ENCODE measurements around the gene TOP3B.

TOP3B gene

DNA sequence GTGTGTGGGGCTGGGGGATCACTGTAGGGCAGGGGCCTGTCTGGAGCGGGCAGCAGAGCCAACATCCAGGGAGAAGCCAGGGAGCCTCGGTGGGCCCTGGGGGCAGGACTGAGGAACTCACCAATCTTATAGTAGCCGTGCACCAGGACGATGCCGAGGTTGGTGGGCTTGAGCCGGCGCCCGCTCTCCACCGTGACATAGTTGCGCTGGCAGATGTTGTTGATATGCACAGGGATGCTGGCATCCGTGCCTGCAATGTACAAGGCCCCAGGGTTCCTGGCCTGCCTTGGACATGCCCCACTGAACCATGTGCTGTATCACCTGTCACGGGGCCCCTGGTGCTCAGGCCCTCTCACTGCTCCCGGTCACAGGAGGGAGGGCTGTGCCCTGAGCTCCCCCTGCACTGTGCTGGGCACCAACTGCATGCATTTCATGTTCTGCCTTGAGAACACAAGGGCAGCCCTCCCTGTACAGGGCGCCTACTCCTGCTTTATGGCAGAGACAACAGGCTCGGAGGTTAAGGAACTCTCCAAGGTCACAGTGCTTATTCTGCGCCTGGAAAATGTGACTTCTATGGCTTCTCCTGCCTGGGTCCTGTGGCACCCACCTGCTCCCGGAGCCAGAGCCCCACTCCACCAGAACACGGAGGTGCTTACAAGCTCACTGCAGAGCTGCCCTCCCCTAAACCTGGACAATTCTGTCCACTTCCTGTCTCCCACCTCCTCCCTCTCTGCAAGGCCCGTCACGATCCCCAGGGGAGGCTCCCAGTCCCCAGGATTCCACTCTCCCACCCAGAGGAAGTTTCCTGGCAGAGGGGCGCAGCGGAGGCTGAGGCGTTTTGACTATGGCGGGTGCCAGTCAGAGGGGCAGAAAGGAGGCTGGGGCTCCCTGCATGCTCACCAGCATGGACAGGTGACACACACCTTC lies 22.1 kb downstream of the TOP3B start:
- DNase-seq = no peak

DNA sequence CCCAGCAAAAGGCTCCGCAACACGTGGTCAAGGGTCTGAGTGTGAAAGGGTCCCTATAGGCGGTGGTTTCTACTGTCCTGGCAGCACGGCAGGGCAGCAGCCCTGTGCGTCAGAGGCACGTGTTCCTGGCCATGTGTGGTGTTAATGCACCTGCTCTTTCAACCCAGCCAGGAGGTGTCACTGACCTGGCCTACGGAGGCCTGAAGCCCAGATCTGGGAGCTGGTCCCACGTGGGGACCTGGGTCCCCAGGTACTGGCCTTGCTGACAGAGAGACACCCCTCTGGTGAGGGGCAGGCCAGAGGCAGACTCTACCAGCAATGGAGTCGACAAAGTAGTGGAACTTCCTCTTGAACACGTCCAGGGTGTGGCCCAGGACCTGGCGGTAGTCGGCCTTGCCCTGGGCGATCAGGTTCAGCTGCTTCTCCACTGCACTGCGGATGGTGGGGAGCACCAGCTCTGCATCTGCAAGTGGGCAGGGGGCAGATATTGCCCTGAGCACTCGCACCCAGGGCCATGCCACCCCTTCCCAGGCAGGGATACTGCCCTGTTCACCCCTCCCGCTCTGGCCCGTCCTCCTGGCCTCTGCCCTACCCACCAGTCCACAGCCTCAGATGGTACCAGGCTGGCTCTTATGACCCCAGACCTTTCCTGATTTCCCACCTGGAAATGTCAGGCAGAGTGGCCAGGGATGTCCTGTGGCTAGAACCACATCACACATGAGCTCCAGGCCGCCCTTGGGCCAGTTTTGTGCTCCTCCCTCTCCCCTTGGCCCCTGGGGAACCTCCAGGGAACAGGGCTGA lies 23.1 kb downstream of the TOP3B start:
- no peak for DNase-seq

DNA sequence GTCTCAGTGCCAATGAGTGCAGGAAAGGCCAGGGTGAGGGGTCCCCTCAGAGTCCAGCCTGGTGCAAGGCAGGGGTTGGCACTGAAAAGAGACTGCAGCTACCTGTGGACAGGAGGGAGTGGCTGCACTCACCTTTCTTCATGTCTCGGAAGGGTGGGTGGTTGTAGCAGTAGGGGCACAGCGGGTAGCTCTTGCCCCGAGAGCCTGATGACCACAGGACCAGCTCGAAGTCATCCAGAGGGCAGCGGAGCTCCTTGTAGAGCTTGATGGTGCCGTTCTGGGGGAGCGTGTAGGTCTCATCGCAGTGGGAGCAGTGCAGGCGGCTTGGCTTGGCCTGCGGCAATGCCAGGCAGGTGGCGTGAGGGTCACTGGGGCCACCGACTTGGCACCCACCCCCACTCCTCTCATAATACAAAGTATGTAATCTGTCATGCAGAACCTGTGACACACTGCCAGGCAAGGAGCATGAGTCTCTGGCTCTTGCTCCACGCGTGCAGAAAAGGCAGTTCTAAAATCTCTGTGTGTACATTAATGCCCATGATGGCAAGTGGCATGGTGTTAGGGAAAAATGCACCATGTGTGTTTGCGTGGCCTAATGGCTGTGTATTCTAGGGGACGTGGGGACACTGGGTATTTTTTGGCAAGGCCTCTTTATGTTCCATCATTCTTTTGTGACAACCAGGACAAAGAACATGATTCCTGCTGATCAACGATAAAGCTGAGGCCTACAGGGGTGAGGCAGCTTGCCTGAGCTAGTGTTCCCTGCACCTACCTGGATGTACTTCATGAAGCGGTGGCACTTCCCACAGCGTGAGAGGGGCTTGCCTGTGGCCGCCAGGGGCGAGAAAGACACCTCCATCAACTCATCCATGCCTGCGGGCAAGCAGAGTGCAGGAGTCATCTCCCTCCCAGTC lies 24.0 kb downstream of the TOP3B start:
- no peak for DNase-seq

DNA sequence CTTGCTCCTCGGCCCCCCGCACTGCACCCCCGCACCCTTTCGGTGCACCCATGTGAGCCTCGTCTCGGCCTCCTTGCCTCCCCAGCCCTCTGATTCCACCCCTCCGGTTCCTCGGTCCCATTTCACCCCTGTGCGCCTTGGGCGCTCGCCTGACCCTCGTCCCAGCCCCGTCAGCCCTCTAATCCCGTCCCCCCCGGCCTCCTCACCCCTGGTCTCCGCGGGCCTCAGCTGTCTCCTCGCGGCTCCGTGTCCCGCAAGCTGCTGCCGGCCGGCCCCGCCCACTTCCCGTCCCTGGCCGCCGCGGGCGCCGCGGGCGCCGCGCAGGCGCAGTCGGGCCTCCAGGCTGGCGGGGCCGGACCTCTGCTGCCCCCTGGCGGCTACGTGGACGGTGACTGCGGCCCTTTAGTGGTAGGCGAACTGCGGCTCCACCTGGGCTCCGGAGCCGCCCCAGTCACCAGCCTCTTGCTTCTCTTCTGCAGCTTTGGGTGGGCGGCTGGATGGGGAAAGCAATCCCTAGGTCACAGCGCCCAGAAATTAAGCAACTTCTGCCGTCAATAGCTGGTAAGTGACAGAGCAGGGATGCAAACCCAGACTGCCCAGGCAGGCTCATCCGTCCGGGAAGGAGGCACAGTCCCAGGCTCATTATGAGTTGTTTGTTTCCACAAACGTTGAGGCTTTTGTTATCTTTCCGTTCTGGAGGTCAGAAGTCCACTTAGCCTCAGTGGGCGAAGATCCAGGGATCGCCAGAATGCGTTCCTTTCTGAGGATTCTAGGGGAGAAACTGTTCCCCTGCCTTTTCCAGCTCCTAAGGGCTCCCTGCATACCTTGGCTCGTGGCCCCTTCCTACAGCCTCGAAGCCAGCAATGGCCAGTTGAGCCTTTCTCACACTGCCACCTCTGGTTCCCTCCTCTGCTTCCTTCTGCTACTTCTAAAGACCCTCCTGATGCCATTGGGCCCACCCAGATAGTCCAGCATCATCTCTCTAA lies 29.7 kb downstream of the TOP3B start, which contains the start of gene PPM1F:
PPM1F (minus strand) TSS at position 263 of the 986 bp plus-strand sequence. CDS start 6,800 bp downstream, outside the sequence.
- peak; percentile 91 for DNase-seq

DNA sequence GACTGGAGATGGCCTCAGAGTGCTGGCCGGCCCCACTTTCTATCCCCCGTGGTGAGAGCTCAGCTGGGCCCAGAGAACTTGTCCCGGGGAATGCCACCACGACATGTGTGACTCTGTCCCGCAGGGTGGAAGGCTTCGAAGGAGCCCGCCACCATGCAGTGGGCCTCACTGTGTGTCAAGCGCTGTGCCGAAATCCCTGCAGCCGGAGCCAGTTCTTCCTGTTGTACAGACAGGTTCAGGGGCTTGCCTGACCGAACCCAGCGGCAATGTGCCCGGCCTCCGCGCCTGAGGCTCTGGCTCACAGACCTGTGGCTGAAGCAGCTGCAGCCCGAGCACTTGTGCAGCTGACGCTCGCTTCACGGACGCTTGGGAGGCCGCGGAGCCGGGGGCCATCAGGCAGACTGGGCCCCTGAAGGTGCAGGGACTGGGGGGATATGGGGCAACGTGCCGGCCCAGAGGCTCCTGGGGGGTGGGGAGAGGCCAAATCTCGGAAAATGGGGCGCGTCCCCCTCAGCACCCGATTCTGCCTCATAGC lies 30.6 kb downstream of the TOP3B start:
- peak; percentile 89 for DNase-seq

DNA sequence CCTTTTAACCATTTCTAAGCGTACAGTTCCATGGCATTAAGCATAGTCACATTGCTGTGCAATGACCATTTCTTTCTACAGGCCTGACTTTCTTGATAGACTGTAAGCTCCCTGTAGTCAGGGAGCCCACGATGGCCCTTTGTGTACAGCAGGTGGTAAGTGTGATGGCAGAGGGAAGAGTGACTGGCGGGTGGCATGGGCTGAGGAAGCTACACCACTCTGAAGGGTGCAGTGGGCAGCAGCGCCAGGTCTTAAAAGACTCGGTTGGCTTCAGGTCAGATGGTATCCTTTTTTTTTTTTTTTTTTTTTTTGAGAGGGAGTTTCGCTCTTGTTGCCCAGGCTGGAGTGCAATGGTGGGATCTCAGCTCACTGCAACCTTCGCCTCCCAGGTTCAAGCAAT lies 31.5 kb downstream of the TOP3B start:
- DNase-seq = no peak

DNA sequence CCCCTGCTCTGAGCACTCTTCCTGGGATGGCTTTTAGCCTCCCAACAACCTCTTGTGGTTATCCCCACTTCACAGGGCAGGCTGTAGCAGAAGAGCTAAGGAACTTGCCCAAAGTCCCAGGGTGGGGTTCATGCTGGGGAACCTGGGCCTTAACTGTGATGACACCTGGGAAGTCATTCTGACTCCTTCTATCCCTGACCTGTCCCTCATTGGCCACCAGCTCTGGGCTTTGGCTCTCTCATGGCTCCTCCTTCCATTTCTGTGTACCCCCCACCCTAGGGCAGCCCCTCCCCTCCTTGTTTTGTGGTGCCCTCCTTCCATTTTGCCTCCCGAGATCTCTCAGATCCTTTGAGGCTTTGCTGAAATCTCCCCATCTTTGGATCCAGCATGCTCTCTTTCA lies 32.6 kb downstream of the TOP3B start:
- no peak for DNase-seq

DNA sequence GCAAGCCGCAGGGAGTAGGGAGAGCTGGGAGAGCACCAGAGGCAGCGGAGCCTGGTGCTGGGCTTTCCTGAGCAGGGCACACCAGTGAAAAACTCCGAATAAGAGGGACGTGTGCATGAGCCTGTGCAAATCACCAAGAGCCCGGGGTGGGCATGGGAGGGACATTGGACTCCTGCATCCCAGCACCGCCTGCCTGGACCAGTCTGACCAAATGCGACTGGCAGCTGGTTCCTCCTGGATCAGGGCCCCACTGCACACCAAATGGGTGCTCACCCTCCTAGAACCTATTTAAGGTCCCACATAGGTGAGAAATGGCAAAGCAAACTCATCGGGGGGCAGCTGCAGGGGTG lies 33.0 kb downstream of the TOP3B start:
- DNase-seq = no peak

DNA sequence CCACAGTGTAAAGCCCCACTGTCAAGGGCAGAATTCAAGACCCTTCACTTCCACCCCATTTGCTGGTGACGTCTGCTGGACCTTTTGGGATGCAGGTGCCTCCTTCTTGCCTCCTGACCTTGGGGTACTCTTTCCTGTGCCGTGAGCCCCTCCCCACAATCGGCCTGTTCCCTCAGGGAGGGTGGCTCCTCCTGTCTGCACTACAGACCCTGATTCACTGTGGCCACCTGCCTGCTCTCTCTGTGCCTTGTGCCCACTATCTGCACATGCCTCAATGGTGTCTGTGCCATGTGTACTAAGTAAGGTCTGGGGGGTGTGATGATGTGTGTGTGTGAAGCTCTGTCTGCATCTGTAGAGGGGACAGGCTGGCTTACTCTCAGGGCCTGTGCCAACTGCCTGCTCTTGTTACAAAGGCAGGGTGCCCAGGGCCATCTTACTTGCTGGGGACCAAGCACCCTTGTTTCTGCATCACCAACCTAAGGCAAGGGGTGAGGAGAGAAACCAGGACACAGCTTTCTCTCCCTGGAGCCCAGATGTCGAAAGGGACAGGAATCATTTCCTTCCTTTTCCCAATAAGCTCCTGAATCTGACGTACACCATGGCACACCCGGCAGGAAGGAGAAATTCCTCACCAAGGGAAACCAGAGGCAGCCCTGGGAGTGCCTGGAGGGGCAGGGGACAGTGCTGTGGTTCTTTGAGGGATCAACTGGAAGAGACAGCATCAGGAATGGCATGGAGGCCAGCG lies 33.6 kb downstream of the TOP3B start:
- no peak for DNase-seq

DNA sequence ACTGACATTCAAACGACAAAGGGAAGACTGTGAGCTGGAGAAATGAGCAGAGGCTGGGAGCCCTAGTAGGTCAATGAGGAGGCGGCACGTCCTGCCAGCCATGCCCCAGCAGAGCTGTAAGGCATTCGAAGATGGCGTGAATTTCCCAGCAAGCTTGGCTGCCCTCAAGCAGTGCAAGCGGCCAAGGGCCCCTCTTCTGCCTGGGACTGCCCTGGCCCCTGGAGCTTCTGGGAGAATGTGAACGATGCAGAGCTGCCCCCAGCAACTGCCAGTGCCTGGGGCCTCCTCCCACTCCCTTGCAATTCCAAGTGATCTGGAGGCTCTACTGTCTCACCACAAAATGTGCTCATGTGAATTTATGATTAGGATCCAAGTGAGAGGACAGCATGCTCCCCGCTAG lies 34.2 kb downstream of the TOP3B start:
- no peak for DNase-seq

DNA sequence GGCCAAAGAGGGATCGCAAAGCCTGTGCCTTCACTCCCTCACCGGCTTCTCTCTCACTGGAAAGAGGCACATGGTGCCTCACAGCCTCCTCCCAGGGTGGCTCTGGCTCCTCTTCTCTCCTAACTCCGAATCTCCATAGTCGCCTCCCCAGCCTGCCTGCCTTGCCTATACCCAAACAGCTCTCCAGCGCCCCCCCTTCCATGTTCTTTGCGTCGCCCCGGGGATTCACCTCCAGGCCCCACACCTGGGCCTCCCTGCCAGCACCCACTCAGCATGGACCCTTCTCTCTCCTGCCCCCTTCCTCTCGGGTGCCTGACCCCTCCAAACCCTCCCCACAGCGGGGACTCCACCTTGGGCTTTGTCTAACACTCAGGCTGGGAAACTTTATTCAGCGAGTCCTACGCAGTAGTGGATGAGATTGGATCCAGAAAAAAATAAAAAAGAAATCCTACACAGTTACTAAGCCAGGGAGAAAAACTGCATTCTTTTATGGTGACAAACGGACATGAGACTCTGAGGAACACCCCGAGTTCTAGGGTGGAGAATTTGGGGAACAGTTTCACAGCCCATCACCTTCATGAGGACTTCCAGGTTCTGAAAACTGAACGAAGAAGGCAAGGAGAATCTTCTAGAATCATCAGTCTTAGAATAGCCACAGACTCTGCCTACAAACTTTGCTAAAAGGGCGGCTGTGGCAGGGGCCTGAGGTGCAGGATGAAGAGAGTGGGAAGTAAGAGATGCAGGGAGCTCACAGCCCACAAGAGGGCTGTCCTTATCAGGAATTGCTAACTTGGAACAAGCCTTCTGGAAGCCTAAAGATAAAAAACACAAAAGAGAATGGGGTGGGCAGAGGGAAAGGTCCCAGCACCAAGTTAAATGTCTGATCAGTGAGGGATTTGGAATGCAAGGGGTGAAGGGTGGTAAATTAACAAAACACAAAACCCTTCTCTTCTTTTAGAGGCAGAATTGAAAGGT lies 35.3 kb downstream of the TOP3B start:
- no peak for DNase-seq

DNA sequence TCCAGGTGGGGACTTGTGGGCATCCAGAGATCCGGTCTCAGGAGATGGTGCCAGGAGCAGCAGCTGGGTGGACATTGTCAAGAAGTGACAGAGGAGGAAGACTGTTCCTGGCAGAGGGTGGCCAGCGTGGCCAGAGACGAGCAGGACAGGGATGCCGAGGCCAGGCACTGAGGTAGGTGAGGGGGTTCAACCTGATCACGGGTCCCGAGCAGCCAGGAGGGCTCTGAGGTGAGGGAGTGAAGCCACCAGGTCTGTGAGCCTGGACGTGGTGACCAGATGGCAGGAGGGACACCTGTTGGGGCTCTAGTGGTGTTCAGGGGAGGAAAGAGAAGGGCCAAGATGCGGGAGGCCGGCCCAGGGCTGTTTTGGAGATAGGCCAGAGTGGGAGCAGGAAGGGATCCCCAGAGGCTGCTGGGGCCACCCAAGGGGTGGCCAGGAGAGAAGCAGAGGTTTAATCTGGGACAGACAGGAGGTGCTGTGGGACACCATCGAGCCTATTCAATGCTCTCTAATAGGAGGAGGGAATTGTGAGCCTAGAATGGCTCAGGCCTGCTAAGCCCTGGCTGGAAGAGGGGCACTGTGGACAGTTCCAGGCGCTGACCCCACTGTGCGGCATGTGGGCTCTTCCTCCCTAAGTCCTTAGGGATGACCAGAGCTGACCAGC lies 36.2 kb downstream of the TOP3B start:
- DNase-seq = no peak

DNA sequence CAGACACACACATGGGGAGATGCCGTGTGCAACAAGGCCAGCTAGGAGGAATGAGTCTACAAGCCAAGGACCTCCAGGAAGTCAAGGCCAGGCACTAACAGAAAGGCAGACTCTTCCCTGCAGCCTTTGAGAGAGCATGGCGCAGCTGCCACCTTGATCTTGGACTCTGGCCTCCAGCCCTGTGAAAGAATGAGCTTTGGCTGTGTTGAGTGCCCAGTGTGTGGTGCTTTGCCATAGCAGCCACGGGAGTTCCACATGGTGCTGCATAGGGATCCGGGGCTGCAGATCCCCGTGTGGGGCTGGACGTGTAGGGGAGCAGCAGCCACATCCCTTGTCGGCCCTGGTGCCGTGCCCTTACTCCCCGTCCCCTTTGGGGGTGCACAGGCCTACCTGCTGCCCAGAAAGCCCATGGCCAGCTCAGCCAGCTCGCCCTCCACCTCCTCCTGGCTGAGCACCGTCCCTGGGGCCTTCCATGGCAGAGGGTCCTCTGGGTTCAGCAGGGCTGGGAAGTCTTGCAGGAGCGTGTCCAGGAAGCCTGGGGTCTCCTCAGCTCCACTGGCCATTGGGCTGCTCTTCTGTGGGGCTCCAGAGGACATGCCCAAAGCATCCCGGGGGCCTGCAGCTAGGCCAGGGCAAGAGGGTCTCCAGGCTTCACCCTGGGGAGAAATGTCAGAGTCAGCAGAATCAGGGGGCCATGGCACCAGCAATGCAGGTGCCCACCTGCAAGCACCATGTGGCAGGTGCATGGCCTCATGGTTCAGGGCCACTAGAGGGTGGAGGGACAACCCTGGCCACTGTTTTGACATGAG lies 36.9 kb downstream of the TOP3B start:
- DNase-seq = no peak

DNA sequence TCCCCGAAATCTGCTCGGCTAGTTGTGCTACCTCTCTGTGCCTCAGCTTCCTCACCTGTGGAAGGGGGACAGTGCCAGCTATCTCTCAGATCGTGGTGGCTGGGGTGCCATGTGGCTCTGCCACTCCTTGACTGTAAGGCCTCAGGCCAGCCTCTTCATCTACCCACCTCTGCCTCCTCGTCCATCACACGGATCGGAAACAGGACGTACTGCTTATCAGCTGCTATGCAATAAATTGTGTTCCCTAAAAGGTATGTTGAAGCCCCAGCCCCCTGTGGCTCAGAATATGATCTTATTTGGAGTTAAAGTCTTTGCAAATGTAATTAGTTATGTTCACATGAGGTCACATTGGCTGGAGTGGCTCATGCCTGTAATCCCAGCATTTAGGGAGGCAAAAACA lies 37.7 kb downstream of the TOP3B start:
- no peak for DNase-seq

DNA sequence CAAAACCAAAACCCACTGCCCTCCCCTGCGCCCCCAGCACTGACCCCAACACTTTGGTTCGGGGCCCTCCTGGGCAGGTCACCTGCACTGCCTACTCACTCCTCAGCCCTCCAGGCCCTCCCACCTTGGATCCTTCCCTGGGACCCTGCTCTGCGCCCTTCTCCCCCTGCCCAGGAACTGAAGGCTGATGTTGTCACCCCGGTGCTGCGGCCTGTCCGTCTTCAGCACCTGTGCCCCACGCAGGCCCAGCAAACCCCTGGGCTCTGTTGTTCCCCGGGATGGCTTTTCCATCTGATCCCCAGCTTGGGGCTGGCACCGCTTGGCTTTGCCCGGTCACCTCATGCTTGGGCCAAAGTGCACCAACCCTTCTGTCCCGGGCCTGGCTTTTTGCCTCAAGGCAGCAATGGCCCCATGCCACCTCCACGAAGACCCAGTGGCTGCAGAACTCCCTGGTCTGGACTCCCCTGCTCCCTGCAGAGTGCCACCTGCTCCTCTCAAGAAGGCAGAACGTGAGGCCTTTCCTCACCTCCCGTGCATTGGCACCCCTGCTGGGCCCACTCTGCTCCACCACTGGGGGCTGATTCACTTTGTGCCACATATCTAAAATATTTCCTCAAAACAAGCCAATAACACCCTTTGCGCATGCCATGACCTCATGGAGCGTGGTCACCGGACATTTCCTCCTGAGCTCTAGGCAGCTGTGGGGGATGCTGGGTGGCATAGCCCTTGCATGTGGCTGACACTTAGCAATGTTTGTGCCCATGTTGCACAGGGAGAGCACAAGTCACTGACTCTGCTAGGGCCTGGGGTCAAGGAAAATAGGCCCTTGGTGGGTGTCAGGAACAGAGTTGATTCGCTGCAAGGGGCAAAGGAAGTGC lies 38.8 kb downstream of the TOP3B start:
- DNase-seq = no peak

DNA sequence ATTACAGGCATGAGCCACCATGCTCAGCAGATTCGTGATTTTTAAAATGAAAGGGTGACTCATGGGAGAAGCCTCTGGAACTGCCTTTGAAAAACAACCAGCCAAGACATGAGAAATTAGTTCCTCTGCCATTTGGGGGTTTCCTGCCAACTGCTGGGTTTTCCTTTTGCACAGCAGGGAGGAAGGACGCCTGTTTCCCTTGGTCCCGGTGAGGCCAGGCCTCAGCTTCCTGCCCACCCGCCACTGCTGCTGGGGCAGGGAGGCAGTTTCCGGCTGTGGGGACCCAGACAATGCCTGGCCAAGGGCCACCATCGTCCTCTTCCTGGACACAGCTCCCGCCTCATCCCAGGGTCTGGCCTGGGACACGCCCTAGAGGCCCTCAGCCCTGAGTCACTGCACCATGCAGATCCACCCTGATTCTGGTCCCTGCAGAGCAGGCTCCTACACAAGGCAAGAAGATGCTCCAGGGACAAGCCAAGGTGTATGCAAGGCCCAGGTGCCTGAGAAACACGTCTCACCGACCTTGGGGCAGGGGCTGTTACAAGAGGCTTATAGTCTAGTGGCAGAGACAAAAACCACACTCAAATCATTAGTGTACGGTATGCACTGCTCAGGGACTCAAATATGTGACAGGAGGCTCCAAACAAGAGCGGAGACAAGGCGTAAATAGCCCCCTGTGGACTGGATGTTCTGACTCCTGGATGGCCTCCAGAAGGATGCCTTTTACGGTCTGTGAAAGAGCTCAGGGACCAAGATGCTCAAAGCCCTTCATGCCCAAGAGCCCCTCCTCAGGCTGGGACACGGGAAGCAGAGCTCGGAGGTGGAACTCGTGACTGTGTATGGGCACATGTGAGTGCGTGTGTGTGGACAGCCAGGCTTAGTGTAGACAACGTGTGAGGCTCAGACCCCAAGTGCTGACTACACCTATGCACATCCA lies 39.9 kb downstream of the TOP3B start:
- peak; percentile 72 for DNase-seq

Data from islet precursor cell (in vitro differentiated cells).